HG02973 (cell line): ENCODE measurements around the gene FDXR.

Source experiments
- ATAC-seq: cut with Tn5 transposase; IDR thresholded peaks from one replicate; pipeline ENCODE4 v1.9.1; 2021; ENCODE audit warnings: moderate library complexity; ENCODE audit not compliant: unreplicated experiment

The FDXR gene

DNA sequence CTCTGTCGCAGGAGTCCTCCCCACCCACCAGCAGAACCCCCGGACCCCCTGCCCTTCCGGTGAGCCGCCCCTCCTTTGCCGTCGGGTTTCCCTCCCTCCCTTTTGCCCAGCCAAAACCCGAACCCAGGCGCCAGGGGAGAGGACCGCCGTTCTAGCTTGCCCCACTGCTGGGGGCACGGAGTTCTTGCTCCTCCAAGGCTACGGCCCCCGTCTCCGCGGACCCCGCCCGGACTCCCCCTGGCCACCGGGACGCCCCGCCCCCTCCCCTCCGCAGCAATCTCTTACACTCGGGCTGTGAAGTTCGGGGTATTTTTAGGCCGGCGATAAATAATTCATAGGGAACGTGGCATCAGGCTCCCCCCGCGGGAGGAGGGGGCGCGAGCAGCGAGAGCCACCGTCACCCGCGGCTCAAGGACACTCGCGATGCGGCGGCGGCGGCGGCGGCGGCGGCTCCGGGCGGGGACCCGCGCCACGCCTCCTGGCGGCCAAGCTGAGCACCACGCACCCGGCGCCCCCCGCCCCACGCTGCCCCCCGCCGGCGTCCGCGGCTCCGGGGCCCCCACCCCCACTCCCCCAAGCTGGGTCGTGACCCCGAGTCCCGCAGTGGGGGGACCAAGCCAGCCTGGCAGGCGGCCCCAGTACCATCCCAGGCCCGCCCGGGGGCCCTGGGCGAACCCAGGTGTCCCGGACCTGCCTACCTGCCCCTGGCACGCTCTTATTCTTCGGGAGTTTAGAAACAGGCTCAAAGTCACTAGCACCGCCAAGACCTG, 13.2 kb downstream of the FDXR start, which contains the start of gene GRIN2C:
Gene GRIN2C (minus strand): TSS at position 427 of the 770 bp plus-strand sequence. CDS start 4,793 bp downstream, outside the sequence.
- no peak for ATAC-seq

DNA sequence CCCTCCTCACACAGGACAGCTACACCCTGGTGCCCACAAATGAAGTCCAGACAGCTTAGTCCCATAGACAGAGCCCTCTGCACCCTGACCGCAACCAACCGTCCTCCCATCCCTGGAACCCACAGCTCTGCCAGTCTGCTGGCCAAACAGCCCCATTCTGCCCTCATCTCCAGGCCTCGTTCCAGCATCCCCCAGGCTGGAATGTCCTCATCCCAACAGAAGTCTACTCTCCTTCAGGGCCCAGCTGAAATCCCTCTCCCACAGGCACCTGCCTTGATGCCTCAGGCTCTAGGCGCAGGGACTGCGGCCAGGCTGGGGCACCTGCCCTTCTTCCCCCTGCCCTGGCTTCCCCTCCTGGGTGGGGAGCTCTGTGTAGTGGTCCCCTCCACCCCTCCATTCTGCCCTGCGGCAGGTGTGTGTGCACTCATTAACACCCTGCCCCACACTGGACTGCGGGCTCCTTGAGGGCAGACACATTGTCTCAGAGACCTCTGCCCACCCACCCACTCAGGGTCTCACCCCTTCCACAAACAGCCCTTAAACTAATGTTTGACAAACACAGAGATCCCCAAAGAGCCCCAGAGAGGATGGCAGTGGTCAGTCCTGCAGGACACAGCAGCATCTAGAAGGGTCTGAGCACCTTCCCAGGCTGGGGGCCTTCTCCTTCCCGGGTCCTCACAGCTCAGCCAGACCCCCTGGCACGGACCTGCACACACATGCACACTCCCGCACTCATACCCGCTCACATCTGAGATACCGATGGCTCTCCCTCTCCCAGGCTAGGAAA, 13.9 kb downstream of the FDXR start:
- ATAC-seq = no peak

DNA sequence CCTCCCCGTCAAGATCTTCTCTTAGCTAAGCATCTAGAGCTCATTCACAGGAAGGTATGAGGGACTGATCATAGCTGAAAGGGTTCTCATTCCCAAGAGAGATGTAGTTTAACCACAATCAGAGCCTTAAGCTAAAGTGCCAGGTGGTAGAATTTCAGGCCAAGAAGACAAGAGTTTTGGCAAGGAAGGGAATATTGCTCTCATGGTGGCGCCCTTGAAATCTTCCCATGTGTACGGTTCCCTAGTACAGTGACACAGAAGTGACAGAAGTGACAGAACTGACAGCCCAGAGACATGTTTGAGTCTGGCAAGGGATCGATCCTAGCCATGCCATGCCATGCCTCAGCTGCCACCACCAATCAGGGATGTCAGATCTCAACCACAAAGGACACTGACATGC, 15.6 kb downstream of the FDXR start:
- ATAC-seq = no peak

DNA sequence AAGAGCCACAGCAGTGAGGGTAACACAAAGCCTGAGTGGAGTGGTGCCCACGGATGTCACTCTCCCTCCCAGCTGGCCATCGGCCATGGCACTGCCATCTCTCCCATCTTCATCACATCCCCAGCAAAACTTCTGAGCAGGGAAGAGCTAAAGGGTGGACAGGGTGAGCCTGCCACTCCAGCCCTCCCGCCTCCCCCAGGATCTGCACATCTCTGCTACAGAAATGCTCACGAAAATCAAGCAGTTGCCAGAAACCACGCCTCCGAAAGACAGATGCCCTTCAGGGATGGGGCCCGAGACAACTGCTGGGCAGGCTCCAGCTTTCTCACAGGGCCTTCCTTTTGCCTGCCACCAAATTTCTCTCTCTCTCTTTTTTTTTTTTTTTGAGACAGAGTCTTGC, 16.7 kb downstream of the FDXR start:
- ATAC-seq = no peak

GRCh38 chr17:74855323-74855722, 17.5 kb downstream of the FDXR start:
- no peak for ATAC-seq

GRCh38 chr17:74854792-74855191, 18.0 kb downstream of the FDXR start:
- ATAC-seq = no peak

GRCh38 chr17:74853669-74854068, 19.1 kb downstream of the FDXR start:
- no peak for ATAC-seq

DNA sequence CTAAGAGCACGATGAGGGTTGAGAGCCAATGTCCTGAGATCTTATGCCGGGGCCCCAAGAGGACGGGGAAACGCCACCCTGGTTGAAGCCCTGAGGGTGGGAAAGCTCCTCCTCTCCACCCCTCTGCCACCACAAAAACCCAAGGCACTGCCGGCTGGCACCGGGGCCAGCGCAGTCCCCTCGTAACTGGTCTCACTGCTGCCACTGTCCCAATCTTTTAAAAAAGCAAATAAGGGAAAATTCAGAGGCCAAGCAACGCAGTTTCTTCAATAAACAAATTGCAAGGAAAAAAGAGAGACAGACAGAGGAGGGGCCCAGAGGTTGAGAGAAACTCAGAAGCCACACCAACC, 19.8 kb downstream of the FDXR start:
- no peak for ATAC-seq

DNA sequence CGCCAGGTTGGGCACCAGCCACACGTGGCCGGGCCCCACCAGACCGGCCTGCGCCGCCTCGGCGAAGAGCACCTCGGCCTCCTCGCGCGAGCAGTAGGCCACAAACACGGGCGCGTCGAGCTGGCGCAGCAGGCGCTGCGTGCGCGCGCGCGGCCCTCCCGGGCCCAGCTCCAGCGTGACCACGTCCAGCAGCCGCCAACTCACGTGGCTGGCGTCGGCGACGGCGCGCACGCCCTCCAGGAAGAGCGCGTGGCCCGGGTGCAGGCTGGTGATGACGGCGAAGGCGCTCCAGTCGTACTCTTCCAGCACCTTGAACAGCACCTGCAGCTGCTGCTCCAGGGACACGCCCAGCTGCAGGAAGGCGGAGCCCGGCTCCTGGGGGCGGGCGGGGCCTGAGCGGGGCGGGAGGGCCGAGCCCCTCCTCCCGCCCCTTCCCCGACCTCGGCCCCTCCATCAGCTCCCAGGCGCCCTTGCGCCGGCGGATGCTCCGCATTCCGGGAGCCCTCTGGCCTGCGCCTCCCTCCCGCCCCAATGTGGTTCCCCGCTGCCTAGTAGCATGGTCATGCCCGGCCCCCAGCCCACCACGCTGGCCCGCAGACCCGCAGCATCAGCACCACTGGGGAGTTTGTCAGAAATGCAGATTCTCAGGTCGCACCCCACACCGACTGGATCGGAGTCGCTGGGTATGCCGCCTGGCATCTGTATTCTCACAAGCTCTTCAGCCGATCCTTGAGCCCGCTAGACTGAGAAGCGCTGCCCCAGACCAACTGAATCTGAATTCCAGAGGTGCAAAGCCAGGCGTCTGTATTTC, 20.4 kb downstream of the FDXR start:
- ATAC-seq = no peak

DNA sequence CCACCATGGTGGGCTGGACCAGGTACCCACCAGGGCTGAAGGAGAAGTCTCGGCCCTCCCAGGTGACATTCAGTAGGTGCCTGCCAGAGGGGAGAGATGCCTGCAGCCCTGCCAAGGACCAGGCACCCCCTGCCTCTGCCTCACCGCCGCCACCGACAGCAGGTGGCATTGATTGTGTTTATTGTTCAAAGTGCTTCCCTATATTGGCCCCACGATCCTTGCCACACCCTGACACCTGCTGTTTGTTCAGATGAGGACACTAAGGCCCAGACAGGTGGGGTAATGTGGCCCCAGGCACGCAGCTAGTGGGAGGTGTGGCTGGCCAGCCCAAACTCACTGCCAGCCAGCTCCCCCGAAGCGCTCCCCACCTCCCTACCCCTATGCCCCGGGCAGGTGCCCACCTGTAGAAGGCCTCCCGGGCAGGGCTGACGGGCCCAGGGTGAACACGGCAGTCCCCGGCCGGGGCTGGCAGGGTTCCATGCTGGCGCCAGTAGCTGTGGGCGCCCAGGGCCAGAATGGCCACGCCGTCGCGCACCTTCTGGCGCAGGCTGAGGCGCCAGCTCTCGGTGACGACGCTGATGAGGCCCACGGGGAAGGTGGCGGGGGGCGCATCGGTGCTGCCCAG, 21.1 kb downstream of the FDXR start:
- ATAC-seq = no peak

GRCh38 chr17:74850914-74851313, 21.9 kb downstream of the FDXR start:
- ATAC-seq = no peak

- no peak for ATAC-seq
Observed at GRCh38 chr17:74850310-74850709, 22.5 kb downstream of the FDXR start.

GRCh38 chr17:74848656-74849399, 24.0 kb downstream of the FDXR start:
- ATAC-seq = no peak

DNA sequence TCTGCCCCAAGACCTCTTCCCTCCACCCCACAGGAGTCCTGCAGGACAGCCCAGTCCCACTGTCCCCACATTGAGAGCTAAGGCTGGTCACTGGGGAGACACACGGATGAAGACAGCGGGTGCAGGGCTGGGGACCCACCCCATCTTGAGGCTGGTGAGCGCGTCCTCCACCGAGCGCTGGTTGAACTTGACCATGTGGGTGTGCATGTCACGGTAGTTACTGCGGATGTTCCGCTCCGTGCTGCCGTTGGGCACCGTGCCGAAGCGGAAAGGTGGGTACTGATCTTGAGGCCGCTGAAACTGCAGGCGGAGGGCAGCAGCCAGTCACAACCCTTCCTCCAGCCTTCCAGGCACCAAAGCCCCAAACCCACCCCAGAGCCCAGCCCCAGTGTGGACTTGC, 26.2 kb downstream of the FDXR start:
- no peak for ATAC-seq

DNA sequence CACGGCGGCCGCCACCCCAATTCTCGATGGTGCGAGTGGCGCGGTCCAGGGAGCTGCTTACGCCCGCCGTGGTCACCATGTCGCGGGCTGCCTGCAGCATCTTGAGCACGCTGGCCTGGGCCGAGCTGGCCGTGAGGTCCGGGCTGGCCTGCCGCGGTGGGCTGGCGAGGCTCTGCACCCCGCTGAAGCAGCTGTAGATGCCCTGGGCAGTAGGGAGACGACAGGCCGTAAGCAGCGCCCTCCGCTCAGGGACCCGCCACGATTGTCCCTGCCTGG, 29.5 kb downstream of the FDXR start:
- no peak for ATAC-seq

DNA sequence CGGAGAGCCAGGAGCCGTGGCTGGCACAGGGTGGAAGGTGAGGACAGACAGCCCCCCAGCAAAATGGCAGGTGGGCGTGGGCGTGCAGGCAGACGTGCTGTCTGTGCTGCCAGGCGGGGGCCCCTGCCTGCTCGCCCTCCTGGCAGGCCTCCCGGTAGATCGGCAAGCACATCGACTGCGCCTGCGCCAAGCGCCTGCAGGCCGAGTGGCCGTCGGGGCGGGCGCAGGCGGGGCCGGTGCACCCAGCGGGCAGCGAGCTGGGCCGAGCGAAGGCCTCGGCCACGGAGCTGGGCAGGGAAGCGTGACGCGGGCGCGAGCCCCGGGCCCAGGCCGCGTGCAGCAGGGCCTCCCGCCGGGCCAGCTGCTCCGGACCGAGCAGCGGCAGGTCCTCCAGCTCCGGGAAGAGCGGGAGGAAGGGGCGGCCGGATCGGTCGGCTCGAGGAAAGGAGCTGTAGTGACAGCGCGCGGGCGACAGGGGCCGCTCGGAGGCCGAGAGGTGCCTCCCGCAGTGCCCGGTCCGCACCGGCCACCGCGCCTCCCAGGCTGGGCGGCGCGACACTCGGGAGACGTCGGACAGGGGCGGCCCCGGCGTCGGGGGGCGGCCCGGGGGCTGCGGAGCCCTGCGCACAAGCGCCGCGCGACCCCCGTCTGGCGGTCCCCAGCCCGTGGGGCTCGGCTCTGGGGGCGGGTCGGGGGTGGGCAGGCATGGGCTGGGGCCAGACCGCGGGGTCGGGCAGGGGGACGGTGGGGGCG, 30.0 kb downstream of the FDXR start:
- no peak for ATAC-seq

- no peak for ATAC-seq
Observed at GRCh38 chr17:74842146-74842598, 30.6 kb downstream of the FDXR start.

DNA sequence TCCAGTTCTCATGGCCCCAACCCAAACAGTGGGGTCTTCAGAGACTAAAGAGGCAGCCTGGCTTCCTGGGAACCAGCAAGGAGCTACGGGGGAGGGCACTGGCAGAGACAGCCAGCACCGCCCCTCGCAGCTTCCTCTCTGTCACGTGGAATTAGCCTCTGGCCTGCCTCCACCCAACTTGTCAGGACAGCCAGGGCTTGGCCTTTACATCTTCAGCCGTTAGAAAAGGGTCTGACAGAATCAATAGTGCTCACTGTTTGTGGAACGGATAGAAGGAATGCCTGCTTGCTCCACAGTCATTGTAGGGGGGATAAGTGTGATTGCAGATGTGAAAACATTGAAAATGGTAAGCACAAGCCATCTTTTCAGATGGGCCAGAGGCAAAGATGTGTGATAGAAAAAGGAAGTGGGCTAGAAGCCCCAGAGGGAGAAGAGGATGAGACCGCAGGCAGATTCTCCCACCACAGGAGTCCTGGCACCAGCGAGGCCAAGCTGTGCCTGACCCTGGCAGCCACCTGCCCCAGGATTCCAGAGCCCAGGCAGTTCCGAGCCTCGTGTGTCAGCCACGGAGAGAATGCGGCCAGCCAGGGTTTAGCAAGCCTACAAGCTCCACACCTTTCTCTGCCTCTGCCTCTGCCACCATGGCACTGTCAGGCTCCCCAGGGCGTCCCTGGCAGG, 31.7 kb downstream of the FDXR start:
- no peak for ATAC-seq
